HG03521 (cell line): ENCODE measurements around the gene JMJD8.

ENCODE experiments used
- ATAC-seq: cut with Tn5 transposase; IDR thresholded peaks from one replicate; pipeline ENCODE4 v1.9.1; 2021; ENCODE audit warnings: mild to moderate bottlenecking, moderate library complexity; ENCODE audit not compliant: unreplicated experiment

JMJD8 gene, protein sequence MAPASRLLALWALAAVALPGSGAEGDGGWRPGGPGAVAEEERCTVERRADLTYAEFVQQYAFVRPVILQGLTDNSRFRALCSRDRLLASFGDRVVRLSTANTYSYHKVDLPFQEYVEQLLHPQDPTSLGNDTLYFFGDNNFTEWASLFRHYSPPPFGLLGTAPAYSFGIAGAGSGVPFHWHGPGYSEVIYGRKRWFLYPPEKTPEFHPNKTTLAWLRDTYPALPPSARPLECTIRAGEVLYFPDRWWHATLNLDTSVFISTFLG

DNA sequence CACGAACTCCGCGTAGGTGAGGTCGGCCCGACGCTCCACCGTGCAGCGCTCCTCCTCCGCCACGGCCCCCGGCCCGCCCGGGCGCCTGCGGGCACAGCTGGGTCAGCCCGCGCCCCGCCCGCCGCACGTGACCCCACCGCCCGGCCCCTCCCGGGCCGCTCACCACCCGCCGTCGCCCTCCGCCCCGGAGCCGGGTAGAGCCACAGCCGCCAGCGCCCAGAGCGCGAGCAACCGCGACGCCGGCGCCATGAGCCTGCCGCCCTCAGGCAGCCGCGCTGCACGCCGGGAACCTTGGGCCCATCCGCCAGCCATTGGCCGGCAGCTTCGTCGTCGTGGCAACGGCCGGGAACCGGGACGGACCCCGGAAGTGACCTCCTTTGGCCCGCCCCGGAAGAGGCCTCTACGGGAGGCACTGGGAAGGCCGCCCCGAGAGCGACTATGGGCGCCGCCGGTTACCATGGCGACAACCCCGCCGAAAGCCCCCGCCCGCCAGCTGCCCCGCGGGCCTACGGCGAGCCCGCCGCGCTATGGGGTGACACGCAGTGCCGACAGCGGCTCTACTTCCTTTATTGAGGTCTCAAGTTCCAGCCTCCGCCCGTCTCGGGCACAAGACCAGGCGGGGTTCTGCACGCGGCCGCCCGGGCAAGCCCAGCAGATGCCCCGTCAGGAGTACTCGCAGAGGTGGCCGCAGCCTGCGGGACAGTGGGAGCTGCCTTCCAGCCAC lies at the start of gene JMJD8:
JMJD8 (minus strand) TSS at position 264 of the 724 bp plus-strand sequence; CDS start at position 249, 15 bp downstream.
- peak; percentile 63 for ATAC-seq

DNA sequence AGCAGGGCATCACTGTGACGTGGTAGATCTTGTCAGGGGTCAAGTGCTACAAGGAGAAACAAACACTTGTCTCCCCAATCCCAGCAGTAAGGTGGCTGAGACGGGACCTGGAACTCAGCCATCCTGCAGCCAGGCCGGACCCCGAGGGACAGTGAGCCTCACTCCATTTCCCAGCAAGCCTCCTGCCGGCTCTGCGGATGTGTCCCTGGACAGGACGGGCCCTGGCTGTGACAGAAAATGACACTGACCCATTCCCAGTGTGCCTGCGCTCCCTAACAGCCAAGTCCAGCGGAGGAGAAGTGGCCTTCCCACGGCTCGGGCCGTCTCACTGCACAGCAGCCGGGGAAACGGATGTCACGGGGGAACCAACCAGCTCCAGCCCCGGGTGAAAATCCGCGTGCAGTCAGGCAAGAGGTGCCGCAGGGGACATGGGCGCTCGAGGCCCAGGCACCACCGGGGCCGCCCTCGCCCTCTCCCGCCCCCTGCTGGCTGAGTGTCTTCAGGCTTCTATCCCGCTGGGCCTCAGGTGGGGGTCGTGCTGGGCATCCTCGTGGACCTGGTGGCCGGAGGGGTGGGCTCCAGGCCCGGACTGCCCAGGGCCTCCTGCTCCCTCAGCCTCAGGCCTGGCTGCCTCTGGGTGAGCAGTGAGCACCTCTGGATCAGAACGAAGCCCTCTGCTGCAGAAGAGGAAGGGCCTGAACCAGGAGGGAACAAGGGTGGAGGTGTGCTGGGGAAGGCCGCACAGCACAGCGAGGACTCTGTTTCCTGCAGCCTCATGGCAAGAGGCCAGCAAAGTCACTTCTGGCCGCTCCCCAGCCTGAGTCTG lies 49.5 kb upstream of the JMJD8 start:
- ATAC-seq, result no peak

GRCh38 chr16:732936-733335 lies 48.8 kb upstream of the JMJD8 start:
- no peak for ATAC-seq

DNA sequence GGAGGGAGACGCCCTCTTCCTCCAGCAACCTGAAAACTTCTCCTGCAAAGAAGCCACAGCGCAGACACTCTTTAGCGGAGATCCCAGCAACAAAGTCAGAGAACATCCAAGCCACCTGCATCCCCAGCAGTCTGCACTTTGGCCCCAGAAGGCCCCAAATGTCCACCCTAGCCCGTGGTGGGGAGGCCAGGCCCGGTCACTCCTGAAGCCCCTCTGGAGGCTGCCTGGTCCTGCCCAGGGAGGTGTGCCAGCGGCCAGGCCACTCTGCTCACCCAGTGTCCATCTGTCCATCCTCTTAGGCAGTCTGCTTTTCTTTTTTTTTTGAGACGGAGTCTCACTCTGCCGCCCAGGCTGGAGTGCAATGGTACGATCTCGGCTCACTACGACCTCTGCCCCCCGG lies 48.2 kb upstream of the JMJD8 start:
- no peak for ATAC-seq

DNA sequence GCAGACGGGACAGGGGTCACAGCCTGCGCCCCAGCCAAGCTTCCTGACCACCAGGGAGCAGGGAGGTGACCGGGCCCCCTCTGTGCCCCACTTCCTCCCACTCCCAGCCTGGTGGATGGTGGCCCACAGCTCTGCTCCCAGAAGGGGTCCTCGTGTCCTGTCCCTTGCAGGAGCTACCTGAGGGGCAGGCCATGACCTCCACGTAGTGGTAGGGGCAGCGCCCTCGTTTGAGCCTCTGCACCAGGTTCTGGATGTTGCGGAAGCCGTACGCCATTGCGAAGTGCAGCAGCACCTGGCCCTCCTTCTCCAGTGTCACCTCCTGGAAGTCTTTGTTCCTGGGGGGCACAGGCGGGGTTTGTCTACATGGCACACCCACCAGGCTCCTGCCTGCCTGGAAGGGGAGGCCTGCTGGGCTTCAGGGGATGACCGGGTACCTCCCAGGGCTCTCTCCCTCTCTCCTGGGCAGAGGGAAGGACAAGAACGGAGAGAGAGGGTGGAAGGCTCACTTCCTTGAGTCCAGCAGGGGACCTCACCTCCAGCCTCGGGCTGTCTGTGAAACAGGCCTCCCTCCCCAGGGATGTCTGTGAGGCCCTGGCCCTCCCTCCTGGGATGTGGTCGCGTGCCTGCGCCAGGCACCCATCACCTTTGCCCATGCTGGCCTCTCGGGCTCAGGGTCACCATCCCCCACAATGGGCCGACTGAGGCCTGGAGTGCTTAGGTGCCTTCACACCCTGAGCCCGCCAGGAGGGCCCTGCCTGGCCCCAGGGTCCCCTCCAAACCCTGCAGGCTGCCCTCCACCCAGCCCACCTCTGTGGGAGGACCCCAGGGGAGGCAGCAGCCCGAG lies 46.8 kb upstream of the JMJD8 start:
- ATAC-seq, result no peak

DNA sequence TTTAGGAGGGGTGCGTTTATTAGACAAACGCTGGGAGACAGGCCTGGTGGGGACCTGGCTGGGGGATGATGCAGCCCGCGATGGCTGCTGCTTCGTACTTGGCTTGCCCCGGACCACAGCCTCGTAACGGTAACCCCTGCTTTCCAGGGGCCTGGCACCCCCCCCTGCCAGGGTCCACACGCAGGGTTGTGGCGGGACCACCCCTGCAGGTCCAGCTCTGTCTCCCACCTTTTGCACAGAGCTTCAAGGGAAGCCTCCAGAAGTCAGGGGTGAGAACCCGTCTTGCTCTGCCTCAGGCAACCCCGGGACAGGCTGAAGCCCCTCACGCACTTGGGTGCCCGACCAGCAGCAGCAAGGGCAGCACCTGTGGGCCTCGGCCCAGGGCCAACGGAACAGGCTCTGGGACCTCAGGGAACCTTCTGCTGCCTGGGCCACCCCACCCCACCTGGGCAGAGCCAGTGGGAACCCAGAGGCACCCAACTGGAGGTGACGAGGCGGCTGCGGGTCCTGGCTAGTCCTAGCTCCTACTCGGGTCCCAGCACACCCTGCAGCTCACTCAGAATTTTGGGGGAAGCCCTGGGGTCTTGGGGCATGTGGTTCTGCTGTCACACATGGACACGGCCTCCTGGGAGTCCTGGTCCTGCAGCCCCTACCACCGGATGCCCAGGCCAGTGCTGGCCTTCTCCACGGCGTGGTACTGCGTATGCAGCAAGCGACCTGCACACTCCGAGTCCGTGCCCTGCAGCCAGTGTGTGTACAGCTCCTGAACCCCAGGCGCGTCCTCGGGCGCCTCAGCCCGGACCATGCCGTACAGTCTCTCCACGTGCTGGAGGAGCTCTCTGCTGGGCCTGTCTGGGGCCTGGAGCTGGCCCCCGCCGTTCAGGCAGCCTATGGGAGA lies 45.9 kb upstream of the JMJD8 start:
- no peak for ATAC-seq

DNA sequence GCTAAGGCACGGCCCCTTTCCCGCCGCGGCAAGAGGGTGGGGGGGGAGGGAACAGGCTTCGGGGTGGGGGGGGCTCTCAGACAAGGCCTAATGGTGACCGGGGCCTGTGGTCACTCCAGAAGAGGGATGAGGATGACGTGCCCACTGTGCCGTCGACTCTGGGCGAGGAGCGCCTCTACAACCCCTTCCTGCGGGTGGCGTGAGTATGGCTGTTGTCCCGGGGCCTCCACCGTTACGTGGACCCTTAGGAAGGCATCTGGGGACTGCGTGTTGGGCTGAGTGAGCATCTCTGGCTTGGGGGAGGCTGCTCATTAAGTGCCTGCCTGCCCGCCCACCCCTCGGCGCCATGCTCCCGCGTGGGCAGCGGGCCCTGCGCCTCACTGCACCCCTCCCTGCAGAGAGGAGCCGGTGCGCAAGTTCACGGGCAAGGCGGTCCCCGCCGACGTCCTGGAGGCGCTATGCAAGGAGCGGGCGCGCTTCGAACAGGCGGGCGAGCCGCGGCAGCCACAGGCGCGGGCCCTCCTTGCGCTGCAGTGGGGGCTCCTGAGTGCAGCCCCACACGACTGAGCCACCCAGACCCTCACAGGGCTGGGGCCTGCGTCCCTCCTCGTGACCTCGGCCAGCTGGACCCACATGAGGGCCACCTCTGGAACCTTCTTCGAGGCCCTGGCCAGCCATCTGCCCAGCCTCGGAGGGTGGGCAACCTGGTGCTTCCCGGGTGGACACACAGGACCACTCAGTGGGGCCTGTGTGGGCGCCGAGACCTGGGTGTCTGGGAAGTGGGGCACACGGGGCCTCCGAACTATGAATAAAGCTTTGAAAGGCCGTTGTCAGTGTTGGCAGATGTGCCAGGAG lies 45.0 kb upstream of the JMJD8 start:
- no peak for ATAC-seq

- ATAC-seq, result peak; percentile 37
Observed at GRCh38 chr16:728131-728889, 44.2 kb upstream of the JMJD8 start.

DNA sequence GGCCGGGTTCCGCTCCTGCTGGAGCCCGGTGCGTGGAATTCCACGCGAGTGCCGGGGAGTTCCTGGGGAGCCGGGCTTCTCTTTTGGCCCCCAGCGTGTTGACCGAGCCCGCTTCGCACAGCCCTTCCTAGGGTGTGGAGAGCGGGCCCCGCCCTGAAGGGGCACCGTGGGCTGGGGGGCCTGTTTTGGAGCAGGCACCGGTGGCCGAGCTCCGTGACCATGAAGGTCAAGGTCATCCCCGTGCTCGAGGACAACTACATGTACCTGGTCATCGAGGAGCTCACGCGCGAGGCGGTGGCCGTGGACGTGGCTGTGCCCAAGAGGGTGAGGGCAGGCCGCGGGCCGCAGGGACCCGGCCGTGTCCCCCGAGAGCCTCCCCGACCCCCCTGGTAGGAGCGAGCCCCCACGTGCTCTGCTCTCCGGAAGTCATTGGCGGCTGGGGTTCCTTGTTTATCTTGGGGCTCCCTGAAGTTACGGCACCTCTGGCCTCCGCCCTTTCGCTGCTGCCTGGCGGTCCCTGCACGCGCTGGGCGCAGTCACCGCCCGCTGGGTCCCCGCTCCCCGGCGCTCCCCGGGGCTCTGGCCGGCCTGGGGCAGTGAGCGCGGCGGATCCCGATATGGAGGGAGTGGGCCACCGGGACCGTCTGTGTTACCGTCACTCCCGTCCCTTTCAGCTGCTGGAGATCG lies 43.3 kb upstream of the JMJD8 start:
- ATAC-seq, result peak; percentile 2

GRCh38 chr16:726438-727290 lies 42.5 kb upstream of the JMJD8 start, which contains the start of the genes CCDC78 and HAGHL:
TSS of gene CCDC78 (minus strand) at chr16:726443. CDS start at chr16:726367, 76 bp downstream.
TSS of gene HAGHL (plus strand) at chr16:727106. CDS start at chr16:727510, 404 bp downstream.
- ATAC-seq, result peak; percentile 31

DNA sequence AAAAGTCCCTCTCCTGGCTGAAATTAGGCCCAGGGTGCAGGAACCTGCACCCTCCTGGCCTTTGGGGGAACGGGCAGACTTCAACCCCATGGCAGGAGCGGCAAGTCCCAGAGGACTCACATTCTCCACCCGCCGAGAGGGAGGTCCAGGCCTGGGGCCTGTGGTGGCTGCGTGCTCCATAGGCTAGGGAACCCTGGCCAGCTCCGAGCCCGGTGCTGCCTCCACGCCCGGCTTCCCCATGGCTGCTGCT lies 42.0 kb upstream of the JMJD8 start:
- ATAC-seq, result no peak

DNA sequence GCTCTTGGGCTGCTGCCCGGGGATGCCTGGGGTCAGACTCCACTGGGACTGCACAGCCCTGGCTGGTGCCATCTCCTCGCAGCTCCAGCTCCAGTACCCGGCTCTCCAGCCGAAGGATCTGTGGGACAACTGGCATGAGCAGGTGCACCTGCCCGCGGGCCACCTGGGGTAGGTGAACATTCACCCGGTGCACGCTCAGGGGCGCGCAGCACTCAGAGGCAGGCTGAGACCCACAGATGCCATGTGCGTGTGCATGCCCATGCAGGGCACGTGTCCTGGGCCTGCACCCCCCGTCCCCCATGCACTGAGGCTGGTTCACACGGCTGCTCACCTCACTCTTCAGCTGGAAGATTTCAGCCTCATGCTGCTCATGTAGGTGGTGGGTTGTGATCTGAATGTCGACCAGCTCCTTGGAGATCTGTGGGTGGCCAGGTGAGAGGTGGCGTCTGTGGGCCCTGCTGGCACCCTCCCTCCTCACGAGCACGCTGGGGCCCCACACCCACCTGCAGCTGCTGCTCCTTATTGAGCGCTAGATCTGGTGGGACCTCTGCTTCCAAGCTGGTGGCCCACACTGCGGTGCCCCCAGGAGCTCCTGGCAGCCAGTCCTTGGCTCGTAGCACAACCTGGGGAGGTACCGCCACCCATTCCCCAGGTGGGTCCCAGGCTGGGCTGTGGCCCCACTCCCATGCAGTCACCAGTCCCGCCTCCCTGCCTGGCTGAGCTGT lies 41.5 kb upstream of the JMJD8 start:
- ATAC-seq, result no peak

- no peak for ATAC-seq
Observed at GRCh38 chr16:725041-725376, 40.9 kb upstream of the JMJD8 start.

DNA sequence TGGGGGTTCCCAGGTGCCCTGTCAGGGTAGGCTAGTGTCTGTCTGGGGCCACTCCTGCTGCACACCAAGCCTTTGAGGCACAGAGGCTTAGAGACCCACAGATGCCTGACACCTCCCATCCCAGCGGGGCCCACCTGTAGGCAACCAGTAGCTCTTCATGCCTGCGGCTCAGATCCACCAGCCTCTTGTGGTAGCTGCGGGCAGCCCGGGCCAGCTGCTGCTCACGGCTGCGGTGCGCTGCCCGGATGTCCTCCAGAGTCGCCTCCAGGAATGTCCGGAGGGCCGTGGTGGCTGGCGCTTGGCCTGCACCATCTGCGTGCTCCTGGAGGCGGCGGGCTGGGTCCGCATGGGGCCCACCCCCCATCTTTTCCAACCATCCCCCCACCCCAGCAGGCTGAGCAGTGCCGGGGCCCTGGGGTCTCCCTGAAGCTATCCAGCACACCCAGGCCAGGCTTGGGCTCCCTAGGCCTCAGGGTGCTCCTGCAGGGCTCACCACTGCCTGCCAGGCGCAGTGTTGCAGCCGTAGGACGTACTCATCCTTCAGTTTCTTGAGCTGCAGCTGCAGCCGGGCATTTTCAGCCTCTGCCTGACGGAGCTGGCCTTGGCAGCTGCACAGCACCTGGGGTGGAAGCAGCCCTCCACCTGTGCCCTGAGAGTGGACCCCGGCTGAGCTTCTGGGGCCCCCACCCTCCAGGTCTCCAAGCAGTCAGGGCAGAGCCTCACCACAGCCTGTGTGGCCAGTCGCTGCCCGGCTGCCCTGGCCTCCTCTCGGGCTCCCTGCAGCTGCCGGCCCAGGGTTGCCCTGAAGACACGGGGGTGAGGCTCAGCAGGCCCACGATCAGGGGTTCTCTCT lies 40.3 kb upstream of the JMJD8 start:
- no peak for ATAC-seq

- no peak for ATAC-seq
Observed at GRCh38 chr16:723695-724094, 39.6 kb upstream of the JMJD8 start.
